Left ventricle myocardium inferior (tissue), 1 donor: ENCODE results near the gene RGS4. TPM values are rescaled to one million over a fixed set of nuclear protein-coding genes. Genes with fewer than 3 reads are reported as not detected.
A peak's percentile ranks its signal among the peaks of the same experiment; 100 is the strongest.

Experiments used
- DNase-seq: peaks from one replicate; pipeline ENCODE4 v3.0.0-alpha.2; 2020
- H3K27ac ChIP-seq: fragments of 200-600 bp; replicated peaks from 2 replicates; pipeline ENCODE4 v1.8.0; 2021
- H3K27me3 ChIP-seq: fragments of 200-600 bp; 2 replicates; pipeline ENCODE4 v1.8.0; 2021; ENCODE audit warnings: low read depth
- H3K36me3 ChIP-seq: fragments of 200-600 bp; 2 replicates; pipeline ENCODE4 v1.8.0; 2021
- H3K4me1 ChIP-seq: fragments of 200-600 bp; 2 replicates; pipeline ENCODE4 v1.8.0; 2021
- H3K4me3 ChIP-seq: fragments of 200-600 bp; 2 replicates; pipeline ENCODE4 v1.8.0; 2021; ENCODE audit warnings: mild to moderate bottlenecking, moderate library complexity
- H3K9me3 ChIP-seq: fragments of 200-600 bp; replicated peaks from 2 replicates; pipeline ENCODE4 v1.8.0; 2021
- intact Hi-C: fragments of 100-400 bp; cut with micrococcal nuclease; formaldehyde crosslinking; loops from one replicate; pipeline ENCODE4 v1.11.0; 2022
- total RNA-seq: library from RNA; stranded (reverse); fragmentation: NEBNext Ultra II Directional; extraction: Animal tissue kit (Norgen Biotek cat#: 25700); gene quantifications from one replicate; pipeline ENCODE4 v1.2.1, GENCODE V29; 2021
- TF ChIP-seq, protein P1 (sequence below): fragments of 200-600 bp; IDR thresholded peaks from 2 replicates; pipeline ENCODE4 v1.8.0; 2021; ENCODE audit warnings: antibody characterized with exemption, mild to moderate bottlenecking, borderline replicate concordance
- donor health status: DM: no; HTN: yes; CAD: no; lungs with severe emphysema.

RGS4 gene
- total RNA-seq, 1 donor from 2014 or later: 3.2 TPM

DNA sequence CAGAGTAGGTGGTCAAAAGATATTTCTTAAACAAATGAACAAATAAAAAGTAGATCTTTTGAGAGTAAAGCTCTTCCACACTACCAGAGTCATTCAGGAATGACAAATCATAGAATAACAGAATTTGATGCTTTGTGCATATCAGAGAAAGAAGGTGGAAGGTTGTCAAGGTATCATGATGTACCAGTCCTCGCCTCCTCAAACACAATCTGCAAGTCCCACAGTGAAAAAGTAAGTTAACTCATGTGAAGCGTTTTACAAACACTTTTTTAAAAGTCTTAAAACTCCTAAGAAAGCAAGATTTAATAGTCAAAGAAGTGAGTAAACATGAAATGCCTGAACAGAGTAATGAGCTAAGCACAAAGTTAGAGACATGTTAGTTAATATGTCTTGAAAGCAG is 2.5 kb upstream of the RGS4 start:
- H3K27ac ChIP-seq: no peak overlapping the region
- H3K27me3 ChIP-seq: peaks cover 47% of the 10 kb centered on the region
- no peaks in the 10 kb centered on the region for H3K36me3 ChIP-seq
- peaks cover 13% of the 10 kb centered on the region for H3K4me1 ChIP-seq
- TF ChIP-seq, protein P1, sequence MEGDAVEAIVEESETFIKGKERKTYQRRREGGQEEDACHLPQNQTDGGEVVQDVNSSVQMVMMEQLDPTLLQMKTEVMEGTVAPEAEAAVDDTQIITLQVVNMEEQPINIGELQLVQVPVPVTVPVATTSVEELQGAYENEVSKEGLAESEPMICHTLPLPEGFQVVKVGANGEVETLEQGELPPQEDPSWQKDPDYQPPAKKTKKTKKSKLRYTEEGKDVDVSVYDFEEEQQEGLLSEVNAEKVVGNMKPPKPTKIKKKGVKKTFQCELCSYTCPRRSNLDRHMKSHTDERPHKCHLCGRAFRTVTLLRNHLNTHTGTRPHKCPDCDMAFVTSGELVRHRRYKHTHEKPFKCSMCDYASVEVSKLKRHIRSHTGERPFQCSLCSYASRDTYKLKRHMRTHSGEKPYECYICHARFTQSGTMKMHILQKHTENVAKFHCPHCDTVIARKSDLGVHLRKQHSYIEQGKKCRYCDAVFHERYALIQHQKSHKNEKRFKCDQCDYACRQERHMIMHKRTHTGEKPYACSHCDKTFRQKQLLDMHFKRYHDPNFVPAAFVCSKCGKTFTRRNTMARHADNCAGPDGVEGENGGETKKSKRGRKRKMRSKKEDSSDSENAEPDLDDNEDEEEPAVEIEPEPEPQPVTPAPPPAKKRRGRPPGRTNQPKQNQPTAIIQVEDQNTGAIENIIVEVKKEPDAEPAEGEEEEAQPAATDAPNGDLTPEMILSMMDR: no peak
- intact Hi-C loops: loop anchor here (10.0 kb wide), 1 partner anchor 192 kb away; no protein-coding TSS in a partner anchor
- DNase-seq: no peak
- no peak overlapping the region for H3K4me3 ChIP-seq
- H3K9me3 ChIP-seq: no peaks in the 10 kb centered on the region

DNA sequence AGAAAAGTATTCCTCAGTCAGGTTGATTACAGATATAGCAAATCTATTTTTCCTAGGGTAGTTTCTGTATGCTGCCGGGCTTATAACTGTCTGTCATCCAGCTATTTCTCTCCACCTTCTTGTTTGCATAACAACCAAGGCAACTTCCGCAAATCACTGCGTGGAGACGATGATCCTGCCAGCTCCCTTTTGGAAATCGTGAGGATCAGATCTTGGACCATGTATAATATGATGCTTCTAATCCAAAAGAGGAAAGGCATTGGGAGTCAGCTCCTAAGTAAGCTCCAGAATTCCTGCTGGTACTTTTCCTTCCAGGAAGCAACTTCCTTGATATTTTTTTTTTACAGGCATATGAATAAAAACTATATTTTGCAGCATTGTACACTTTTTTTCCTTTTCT is 445 bp upstream of the RGS4 start:
- intact Hi-C loops: loop anchor here (10.0 kb wide), 1 partner anchor 194 kb away; no protein-coding TSS in a partner anchor
- H3K27ac ChIP-seq: peak overlapping the region; percentile 36
- DNase-seq: no peak

DNA sequence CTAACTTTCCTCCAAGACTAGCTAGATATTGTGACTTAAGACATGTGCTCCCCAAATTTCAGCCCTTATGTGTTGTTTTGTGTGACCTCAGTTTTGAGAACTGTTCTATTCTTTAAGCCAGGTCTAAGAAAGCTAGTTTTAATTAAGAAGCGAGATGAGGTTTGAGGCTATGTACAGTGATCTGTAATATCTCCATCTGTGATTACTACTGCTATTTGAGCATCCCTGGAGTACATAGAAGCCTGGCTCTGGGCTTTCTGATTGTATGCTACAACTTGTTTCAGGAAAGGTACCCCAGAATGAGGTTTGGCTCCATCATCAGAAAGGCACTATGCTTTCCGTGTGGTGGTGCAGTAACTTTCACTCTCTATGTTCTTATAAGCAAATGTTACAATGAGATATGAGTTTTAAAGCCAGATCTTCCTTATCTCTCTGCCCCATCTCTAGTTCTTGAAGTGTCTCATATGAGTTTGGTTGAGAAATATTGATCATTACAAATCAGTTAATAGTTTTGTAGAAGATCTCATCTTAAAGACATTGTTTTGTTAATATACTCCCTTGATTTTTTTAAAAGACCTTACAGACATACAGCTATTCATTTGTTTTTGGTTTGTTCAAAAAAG is 605 bp downstream of the RGS4 start:
- TF ChIP-seq, protein P1: no peak
- Histone ChIP-seq H3K9me3 (no peaks in the 10 kb centered on the region), H3K4me3 (peak overlapping the region; percentile 57), H3K36me3 (no peaks in the 10 kb centered on the region), H3K4me1 (peaks cover 13% of the 10 kb centered on the region), H3K27ac (peak overlapping the region; percentile 36), H3K27me3 (peaks cover 47% of the 10 kb centered on the region)
- no peak for DNase-seq
- intact Hi-C loops: loop anchor here (5.0 to 10.0 kb wide), 3 partner anchors 103 to 248 kb away; no protein-coding TSS in a partner anchor

More for the DNA sequence above, 445 bp upstream of the RGS4 start:
- no peaks in the 10 kb centered on the region for H3K9me3 ChIP-seq
- H3K4me3 ChIP-seq: peak overlapping the region; percentile 57
- H3K4me1 ChIP-seq: peaks cover 13% of the 10 kb centered on the region
- H3K36me3 ChIP-seq: no peaks in the 10 kb centered on the region
- TF ChIP-seq, protein P1: no peak
- H3K27me3 ChIP-seq: peaks cover 47% of the 10 kb centered on the region

GRCh38 chr1:163071405-163072255 is 2.5 kb downstream of the RGS4 start:
- intact Hi-C loops: loop anchor here (5.0 kb wide), 2 partner anchors 101 to 246 kb away; no protein-coding TSS in a partner anchor
- TF ChIP-seq, protein P1: peak; percentile 74
- no peaks in the 10 kb centered on the region for H3K9me3 ChIP-seq
- peak; percentile 39 for DNase-seq
- H3K27ac ChIP-seq: no peak overlapping the region
- peaks cover 13% of the 10 kb centered on the region for H3K4me1 ChIP-seq
- H3K4me3 ChIP-seq: peak overlapping the region; percentile 57
- H3K27me3 ChIP-seq: peaks cover 42% of the 10 kb centered on the region
- H3K36me3 ChIP-seq: no peaks in the 10 kb centered on the region

GRCh38 chr1:163072658-163073057 is 3.5 kb downstream of the RGS4 start:
- Histone ChIP-seq H3K4me3 (no peak overlapping the region), H3K27me3 (peaks cover 38% of the 10 kb centered on the region), H3K27ac (no peak overlapping the region), H3K9me3 (no peaks in the 10 kb centered on the region), H3K36me3 (no peaks in the 10 kb centered on the region), H3K4me1 (peaks cover 13% of the 10 kb centered on the region)
- intact Hi-C loops: loop anchor here (5.0 kb wide), 2 partner anchors 100 to 245 kb away; no protein-coding TSS in a partner anchor
- TF ChIP-seq, protein P1: no peak
- no peak for DNase-seq
